SK-N-SH (cell line): ENCODE data around the gene STK39.

Experiments
- TF ChIP-seq, protein P1 (sequence below): IDR thresholded peaks from 2 replicates; pipeline ENCODE4 v1.6.1; 2012; ENCODE audit warnings: mild to moderate bottlenecking, low read depth, low read length, moderate library complexity
- TF ChIP-seq, protein P2 (sequence below): IDR thresholded peaks from 2 replicates; pipeline ENCODE4 v1.4.0; 2012; ENCODE audit warnings: low read depth, borderline replicate concordance
- TF ChIP-seq, protein P3 (sequence below): fragments of 200-600 bp; sonication (generic); IDR thresholded peaks from 2 replicates; pipeline ENCODE4 v1.6.1; 2017; ENCODE audit warnings: antibody characterized with exemption, mild to moderate bottlenecking, moderate library complexity

DNA sequence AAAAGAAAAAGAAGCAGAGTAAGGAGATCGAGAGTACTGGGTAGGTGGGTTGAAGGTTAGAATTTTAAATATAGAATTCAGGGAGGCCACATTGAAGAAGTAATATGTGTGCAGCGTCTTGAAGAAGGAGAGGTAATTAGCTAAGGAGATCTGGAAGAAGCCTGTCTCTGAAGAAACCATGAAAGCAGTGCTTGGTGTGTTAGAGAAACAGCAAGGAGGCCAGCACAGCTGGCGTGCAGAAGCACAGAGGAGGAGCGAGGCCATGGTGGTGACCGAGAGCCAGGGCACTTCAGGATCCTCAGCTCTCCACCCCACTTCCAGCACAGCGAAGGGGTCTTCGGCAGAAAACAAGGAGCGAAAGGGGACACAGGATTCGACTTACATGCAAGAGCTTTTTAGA lies 305.8 kb downstream of the STK39 start:
- TF ChIP-seq, protein P1, sequence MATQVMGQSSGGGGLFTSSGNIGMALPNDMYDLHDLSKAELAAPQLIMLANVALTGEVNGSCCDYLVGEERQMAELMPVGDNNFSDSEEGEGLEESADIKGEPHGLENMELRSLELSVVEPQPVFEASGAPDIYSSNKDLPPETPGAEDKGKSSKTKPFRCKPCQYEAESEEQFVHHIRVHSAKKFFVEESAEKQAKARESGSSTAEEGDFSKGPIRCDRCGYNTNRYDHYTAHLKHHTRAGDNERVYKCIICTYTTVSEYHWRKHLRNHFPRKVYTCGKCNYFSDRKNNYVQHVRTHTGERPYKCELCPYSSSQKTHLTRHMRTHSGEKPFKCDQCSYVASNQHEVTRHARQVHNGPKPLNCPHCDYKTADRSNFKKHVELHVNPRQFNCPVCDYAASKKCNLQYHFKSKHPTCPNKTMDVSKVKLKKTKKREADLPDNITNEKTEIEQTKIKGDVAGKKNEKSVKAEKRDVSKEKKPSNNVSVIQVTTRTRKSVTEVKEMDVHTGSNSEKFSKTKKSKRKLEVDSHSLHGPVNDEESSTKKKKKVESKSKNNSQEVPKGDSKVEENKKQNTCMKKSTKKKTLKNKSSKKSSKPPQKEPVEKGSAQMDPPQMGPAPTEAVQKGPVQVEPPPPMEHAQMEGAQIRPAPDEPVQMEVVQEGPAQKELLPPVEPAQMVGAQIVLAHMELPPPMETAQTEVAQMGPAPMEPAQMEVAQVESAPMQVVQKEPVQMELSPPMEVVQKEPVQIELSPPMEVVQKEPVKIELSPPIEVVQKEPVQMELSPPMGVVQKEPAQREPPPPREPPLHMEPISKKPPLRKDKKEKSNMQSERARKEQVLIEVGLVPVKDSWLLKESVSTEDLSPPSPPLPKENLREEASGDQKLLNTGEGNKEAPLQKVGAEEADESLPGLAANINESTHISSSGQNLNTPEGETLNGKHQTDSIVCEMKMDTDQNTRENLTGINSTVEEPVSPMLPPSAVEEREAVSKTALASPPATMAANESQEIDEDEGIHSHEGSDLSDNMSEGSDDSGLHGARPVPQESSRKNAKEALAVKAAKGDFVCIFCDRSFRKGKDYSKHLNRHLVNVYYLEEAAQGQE = no peak
- TF ChIP-seq, protein P2, sequence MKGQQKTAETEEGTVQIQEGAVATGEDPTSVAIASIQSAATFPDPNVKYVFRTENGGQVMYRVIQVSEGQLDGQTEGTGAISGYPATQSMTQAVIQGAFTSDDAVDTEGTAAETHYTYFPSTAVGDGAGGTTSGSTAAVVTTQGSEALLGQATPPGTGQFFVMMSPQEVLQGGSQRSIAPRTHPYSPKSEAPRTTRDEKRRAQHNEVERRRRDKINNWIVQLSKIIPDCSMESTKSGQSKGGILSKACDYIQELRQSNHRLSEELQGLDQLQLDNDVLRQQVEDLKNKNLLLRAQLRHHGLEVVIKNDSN = no peak
- TF ChIP-seq, protein P3, sequence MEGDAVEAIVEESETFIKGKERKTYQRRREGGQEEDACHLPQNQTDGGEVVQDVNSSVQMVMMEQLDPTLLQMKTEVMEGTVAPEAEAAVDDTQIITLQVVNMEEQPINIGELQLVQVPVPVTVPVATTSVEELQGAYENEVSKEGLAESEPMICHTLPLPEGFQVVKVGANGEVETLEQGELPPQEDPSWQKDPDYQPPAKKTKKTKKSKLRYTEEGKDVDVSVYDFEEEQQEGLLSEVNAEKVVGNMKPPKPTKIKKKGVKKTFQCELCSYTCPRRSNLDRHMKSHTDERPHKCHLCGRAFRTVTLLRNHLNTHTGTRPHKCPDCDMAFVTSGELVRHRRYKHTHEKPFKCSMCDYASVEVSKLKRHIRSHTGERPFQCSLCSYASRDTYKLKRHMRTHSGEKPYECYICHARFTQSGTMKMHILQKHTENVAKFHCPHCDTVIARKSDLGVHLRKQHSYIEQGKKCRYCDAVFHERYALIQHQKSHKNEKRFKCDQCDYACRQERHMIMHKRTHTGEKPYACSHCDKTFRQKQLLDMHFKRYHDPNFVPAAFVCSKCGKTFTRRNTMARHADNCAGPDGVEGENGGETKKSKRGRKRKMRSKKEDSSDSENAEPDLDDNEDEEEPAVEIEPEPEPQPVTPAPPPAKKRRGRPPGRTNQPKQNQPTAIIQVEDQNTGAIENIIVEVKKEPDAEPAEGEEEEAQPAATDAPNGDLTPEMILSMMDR = no peak
